Retinal pigment epithelial cell (primary cell): ENCODE results near the gene MSRB2.
"Not testable (repeated sequence)": the region's sequence is repeated elsewhere in the genome, so short reads cannot be mapped to it uniquely, and the experiment has no call there.

Experiments used
- DNase-seq: peaks from one replicate; pipeline ENCODE4 v3.0.0-alpha.2; 2010; ENCODE audit warnings: low read depth
- H3K4me3 ChIP-seq: 2 replicates; pipeline ENCODE4 v1.5.1; 2011; ENCODE audit warnings: mild to moderate bottlenecking, low read length, control low read depth, moderate library complexity
- CTCF ChIP-seq: conservative IDR thresholded peaks from 2 replicates; pipeline ENCODE4 v1.5.1; 2011; ENCODE audit warnings: low read depth, low read length, control low read depth, inconsistent platforms

Gene MSRB2

GRCh38 chr10:23055424-23056185, 39.8 kb upstream of the MSRB2 start:
- H3K4me3 ChIP-seq: peak overlapping the region; percentile 3
- TF ChIP-seq CTCF: no peak
- DNase-seq: no peak

- no peak for TF ChIP-seq CTCF
- no peak for DNase-seq
- peak overlapping the region; percentile 3 for H3K4me3 ChIP-seq
These were observed 39.2 kb upstream of the MSRB2 start for GRCh38 chr10:23056186-23056579.

- no peak for DNase-seq
- TF ChIP-seq CTCF: no peak
- no peak overlapping the region for H3K4me3 ChIP-seq
These were observed 37.0 kb upstream of the MSRB2 start for GRCh38 chr10:23058366-23058765.

- H3K4me3 ChIP-seq: no peak overlapping the region
- no peak for TF ChIP-seq CTCF
- DNase-seq: no peak
These were observed 34.5 kb upstream of the MSRB2 start for GRCh38 chr10:23060918-23061317.

- no peak overlapping the region for H3K4me3 ChIP-seq
- DNase-seq: peak; percentile 19
- TF ChIP-seq CTCF: no peak
These were observed 32.1 kb upstream of the MSRB2 start for GRCh38 chr10:23063045-23063972.

GRCh38 chr10:23063973-23064812, 31.2 kb upstream of the MSRB2 start:
- no peak overlapping the region for H3K4me3 ChIP-seq
- TF ChIP-seq CTCF: no peak
- DNase-seq: no peak

GRCh38 chr10:23064813-23065114, 30.6 kb upstream of the MSRB2 start:
- not testable (repeated sequence) for DNase-seq, H3K4me3 ChIP-seq
